HG02759 (cell line): ENCODE results near the gene GSG1.

ENCODE experiments used
- ATAC-seq: cut with Tn5 transposase; IDR thresholded peaks from one replicate; pipeline ENCODE4 v1.9.1; 2021; ENCODE audit warnings: mild to moderate bottlenecking, moderate library complexity; ENCODE audit not compliant: unreplicated experiment

Gene GSG1

DNA sequence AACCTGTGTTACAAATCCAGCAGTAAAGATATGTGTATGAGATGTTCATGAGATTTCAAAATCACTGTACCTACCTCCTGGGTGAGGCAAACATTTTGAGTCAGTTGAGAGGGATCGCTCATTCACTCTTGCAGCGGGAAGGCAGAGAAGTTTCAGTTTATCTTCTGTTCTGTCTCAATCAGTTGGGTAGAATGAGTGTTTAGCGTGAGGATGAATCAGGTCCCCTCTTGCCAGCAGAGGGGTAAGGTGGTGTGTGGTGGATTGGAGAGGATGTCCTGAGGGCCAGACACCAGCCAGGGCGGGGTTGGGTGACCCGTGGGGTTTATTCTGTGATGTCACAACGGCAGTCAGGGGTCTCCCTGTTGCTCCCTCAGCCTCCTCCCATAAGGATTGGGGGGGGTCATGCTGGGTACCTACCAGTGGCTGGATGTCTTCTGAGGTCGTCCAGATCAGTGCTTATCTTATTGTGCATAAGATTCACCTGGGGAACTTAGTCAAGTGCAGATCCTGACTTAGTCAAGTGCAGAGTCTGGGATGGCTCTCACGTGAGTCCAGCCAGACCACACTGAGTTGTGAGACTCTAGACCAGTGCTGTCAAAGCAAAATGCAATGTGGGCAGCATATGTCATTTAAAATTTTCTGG is at the start of gene GSG1:
Gene GSG1 (minus strand): TSS at position 277 of the 643 bp plus-strand sequence. CDS start 155 bp downstream, at position 122.
- no peak for ATAC-seq

DNA sequence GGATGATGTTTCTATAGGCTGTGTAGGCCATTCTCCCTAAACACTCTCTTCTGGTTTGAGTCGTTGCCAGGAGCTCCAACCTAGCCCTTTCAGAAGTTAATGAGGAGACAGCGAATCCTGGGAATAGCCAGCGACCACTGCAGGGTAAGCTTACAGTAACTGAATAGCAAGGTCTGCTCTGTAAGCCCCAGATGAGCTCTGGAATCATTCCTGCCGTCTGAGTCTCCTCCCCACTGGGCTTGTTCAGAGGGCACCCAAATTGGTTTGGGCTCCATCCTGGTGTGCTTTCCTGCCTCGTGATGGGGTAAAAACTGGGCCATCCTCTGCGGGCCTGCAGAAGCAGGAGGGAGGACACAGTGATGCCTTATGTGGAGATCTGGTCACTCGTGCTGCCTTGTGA is 49.7 kb upstream of the GSG1 start:
- ATAC-seq: no peak

DNA sequence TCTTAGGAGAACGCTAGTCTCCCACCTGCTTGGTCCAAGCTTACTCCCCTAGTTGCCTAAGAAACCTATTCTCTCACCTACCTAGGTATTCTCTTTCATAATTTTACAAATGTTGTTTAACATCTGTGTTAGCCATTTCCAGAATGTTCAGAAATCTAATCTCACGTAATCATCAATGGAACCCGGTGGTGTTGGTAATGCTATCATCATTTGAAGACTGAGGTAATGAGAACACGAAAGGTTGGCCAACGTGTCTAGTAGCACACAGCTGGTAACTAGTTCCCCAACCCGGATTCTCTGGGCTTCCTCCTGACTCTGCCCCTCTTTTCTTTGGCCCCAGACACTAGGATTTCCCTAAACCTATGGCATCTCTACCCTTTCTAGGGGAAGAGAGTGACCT is 49.3 kb upstream of the GSG1 start:
- ATAC-seq: no peak

DNA sequence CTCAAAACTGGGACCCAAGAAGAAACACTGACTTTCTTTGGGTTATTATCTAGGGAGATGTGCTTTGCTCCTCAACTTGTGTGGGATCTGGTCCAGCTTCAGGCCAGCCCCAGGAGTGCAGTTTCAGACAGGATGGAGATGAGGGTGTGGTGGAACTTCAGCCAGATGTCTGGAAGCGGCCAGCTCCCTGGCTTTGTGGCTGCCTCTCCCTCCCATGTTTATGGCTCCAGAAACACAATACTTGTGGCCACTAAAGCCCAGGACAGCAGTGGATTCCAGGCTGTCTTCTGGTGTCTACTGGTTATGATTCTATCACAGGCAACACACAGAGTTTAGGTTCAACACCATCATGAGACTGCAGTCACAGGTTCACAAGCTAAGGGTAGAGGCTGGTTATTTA is 48.8 kb upstream of the GSG1 start:
- no peak for ATAC-seq

DNA sequence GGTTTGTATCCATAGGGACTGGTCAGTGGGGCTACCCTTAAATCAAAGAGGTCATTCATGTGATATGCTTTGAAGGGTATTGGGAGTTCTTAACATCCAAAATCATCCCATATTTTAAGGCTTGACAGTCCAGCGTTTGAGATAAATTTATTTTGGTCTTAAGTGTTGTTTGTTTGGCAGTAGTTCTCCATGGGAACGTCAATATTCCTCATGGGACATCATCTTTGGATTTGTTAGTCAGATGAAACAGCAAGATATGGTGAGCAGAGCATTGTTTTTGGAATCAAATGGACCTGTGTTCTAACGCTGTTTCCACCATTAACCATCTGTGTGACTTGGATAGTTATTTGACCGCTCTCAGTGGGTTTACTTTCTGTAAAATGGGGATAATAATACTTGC is 45.9 kb upstream of the GSG1 start:
- ATAC-seq: no peak

DNA sequence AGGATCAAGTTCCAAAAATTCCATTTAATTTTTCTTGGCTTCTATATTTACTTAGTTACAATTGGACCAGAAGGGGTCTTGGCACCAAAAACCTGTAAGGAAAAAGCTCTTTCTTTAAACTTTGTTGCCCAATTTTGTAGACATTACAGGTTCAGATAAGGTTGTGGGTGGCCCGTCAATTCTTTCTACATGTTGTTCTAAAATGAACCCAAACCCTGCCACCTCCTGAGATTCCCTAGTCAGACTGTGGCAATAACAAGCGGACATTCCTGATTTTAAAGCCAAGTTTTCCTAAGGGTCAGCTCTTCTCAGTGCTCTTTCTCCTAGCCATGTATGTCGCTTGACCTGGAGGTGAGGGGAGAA is 45.0 kb upstream of the GSG1 start:
- no peak for ATAC-seq

DNA sequence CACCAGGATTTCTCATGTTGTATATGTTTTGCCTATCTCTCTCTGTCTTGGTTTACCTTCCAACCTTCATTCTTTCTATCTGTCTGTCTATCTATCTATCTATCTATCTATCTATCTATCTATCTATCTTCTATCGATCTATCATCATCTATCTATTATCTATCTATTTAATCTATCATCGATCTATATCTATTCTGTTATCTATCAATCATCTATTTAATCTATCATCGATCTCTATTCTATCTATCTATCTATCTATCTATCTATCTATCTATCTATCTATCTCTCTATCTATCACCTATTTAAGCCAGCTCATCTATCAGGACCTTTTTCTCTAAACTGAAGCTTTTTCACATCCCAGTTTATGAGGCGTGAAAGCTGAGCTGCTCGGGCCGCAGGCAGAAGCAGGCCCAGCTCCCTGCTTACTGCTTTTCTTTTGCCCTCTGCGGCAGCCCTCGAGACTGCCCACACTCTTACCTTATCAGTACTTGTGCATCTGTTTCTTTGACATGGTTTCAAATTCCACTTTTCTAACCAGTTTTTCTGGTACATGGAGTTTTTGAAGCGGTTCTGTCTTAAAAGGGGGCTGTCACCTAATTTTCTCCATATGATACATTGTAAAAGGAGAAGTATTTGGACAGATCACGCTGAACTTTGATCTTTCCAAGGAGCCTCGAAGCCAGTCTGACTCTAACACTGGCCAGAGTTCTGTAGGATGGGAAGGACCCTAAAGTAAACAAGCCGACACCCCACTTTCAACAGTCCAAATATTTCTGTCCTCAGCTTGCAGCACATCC is 44.4 kb upstream of the GSG1 start:
- no peak for ATAC-seq

DNA sequence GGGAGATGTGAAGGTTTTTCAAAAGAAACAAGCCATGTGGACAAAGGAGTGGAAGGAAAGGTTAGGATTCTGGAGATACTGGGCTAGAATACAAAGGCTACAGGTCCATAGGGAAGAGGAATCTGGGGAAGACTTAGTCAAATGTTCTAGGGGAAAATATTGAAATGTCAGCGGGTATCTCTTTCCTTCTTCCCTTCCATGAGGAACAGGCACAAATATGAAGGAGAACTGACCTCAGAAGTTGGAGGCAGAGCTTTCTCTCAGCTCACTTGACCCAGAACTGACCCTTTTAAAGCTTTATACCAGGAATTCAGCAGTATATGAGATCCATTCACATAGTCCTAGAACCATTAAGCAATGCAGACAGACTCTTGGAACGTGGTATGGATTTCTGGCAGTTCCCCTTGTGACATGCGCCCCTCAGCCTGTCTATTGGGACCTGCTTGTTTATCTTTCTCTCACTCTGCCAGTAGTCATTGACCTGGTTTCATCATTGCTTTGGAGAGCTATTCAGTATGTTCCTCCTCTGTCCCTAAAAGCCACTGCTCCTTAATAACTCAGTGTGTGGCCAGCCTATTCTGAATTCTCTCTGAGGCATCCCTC is 43.0 kb upstream of the GSG1 start:
- no peak for ATAC-seq

DNA sequence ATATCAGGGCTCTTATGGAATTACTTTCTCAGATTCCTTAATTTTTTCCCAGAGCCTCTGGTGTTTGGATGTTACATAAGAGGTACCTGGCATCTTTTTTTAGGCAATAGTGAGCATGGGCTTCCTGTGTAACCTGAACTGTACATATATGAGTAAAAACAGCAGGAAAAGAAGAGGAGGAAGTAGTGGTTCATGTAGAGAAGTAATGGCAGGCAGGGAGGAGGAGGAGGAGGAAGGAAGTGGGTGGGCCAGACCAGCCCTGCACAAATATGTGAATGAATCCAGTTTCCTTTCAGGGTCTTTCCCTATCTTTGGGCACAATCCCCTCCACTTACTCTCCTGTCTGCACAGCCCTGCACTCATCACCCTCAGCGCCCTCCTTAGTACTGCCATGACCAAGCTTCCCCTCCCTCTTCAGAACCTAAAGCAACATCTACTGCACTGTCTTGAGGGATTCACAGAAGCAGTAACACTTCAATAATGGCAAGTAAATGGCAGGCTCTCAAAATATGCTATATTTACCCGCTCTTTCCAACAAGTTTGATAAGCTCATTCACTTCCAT is 40.9 kb upstream of the GSG1 start:
- ATAC-seq: no peak

DNA sequence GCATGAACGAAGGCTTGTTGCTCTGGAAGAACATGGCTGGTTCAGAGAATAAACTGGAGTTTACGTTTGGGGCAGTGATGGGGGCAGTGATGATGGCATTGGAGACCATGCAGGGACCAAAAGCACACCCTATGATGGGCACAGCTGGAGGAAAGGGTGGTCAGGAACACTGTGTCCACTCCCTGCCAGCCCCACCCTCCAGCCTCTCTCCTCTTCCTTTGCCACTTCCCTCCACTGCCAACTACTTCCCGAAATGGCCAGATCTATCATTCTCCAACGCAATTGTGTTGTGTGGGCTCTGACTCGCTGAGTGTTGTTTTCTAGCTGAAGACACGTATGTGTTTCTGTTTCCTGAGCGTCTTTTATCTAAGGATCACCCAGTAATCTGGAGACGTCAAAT is 39.3 kb upstream of the GSG1 start:
- no peak for ATAC-seq

DNA sequence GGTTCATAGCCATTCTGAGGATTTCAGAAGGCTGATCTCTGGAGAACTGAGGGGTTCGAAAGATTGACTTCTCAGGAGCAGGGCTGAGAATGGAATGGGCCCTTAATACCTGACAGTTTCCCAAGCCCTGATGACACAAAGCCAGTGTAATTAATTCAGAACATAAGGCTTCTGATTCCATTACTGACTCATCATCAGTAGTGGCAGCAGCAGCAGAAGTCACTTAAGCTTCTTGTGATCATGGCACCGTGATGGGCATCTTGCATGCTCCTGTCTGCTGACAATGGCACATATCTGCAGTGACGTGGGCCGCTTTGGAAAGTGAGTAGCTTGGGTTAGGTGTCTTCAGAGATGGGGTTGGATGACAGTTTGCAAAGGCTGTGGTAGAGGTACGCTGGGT is 38.2 kb upstream of the GSG1 start:
- no peak for ATAC-seq

DNA sequence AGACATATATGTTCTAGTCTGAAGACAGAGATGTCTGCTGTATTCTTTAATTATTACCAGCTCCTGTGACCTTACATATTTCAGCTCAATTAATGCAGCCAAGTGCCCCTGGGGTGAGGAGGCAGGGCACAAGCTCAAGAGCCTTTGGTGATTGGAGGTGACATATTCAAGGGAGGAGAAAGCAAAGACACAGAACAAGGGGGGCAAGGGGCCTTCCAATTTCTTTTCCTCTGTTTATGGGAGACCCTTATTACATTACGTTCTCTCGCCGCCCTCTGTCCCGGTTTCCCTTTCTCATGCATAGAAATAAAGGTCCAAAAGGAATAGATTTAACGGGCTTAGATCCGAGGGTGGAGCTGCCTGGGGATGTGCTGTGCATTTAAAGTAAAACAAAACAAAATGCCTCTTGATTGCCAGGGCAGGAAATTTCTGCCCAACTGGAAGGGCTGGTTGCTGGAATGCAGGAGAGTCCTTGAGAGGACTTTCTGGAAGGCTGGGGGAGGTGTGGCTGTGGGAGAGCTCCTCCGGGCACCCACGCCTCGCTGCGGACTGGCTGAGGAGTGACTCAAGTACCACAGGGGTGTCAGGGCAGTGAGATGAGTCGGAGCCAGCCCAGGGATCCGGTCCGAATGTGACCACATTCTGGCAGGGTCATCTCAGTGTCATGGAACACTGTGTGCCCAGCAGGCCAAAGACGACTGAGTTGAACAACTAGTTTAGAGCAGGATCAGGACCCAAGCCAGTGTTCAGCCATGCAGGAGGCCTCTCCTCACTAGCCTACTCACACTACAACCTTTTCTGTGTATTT is 32.1 kb upstream of the GSG1 start:
- ATAC-seq: no peak

DNA sequence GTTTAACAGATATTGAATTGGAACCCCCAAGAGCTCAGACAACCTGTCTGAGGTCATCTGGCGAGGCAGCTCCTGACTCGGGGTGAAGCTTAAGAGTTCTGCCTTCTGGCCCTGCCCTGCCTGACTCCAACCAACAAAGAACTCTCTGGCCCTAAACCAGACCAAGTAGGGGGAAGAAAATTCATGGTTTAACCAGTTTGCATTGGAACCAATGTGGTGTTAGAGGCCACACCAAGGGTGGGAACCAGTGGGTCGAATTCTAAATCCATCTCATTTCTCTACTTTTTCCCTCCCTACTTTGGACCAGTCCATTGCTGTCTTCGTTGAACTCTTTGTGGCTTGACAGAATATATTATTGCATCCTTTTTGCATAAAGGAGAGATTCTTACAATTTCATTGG is 30.4 kb upstream of the GSG1 start:
- ATAC-seq: no peak

DNA sequence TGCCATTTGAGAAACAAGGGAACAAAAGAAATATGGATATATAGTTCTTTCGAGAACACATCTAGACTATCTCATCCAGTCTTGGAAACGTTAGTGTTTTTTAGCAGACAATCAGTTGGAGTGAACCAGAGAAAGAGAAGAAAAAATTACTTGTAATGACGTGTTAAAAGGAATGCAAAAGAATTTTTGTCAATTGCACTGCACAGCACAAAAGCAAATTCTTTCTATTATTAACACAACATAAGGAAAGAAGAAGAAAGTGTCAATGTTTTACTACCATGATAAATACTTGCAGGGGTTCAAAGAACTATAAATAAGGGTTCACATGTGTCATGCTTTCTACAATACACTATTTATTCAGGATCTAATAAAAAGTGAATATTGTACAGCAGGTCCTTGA is 27.5 kb upstream of the GSG1 start:
- no peak for ATAC-seq

DNA sequence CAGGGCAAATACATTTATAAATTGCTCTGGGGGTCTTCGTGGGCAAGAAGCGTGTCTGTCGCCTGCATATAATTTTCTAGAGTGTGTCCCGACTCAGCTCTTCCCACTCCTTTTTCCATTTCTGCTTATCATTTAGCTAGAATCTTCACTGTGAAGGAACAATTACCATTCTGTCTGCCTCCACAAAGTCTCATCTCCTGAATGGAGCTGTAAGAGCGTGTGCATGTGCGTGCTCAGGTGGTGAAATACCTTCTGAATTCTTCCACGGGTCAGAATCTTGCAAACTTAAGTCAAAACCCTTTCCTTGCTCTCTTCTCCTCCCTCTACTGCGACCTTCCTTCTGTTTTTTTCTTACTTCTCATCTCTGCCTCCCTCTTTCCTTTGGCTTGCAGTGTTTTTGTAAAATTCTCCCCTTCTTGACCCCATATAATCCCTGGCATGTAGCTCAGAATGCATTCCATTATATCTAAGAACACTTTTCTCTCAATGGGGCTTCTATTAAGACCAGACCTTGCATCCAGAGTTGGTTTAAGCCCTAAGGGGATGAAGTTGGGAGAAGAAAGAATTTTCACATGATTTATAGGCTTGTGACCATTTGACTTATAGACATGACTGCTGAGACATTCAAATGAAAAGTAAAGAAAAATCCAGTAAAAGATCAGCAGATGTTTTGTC is 25.0 kb upstream of the GSG1 start:
- ATAC-seq: no peak

DNA sequence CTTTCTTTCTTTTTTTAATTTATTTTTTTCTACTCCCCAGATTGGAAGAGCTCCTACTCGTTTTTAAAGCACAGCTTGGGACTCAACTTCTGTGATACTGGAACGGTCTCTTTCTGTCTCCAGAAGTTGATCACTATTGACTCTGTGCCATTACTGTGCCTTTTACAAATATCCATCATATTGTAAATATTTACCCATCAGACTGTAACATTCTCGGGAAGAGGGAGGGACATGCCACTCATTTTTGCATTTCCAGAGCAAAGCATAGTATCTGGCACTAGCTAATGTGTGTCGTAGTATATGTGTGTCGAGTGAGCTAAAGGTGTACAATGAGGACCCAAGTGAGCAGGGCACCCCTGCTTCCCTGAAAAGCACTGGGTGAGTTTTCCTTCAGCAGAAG is 24.0 kb upstream of the GSG1 start:
- ATAC-seq: no peak

DNA sequence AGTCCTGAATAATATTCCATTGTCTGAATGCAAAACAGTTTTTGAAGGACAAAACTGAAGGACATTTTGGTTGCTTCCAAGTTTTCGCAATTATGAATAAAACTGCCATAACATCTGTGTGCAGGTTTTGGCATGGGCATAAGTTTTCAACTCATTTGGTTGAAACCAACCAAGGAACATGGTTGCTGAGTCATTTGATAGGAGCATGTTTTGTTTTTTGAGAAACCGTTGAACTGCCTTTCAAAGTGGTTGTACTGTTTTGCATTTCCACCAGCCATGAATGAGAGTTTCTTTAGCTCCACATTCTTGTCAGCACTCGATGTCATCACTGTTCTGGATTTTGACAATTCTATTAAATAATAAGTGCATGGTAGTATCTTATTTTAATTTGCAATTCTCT is 23.0 kb upstream of the GSG1 start:
- ATAC-seq: no peak

DNA sequence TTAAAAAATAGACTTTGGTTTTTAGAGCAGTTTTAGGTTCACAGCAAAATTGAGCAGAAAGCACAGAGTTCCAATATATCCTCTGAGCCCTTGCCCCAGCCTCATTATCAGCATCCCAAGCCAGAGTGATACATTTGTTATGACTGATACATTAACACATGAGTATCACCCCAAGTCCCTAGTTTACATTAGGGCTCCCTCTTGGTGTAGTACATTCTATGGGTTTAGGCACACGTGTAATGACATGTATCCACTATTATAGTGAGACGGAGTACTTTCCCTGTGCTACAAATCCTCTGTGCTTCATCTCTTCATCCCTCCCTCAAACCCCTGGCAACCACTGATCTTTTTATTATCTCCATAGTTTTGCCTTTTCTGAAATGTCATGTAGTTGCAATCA is 22.5 kb upstream of the GSG1 start:
- no peak for ATAC-seq

DNA sequence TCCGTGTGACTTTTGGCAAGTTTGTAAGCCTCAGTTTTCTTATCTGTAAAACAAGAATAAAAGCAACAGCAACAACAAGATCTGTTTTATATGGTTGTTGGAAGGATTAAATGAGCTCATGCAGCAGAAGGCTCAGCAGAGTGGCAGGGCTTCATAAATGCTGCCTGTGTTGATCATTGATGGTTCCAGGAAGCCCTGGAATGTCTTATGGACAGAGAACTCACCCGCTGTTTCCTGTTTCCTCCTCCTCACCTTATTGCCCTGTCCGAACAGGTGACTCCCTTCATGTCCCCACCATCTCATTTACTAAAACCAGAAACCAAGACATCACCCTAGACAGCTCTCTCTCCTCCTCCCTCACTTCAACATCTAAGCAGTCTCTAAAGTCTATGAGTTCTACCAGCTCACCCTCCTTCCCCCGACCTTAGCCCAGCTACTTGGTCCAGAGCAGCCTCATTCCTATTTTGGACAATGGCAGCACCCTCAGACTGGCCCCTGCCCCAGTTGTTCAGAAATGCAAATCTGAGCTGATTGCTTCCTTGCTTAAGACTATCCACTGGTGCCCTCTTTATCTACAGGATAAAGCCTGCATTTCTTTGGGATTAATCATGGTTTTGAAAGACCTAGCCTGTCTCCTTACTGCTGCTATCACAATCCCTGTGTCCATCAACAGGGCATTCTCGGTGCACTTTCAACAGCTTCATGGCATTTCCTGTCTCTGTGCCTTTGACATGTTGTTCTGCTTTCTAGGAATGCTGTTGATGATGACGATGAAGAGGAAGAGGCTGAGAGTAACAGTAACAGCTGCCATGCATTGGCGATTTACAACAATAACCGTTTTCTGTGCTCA is 21.4 kb upstream of the GSG1 start:
- ATAC-seq: no peak

DNA sequence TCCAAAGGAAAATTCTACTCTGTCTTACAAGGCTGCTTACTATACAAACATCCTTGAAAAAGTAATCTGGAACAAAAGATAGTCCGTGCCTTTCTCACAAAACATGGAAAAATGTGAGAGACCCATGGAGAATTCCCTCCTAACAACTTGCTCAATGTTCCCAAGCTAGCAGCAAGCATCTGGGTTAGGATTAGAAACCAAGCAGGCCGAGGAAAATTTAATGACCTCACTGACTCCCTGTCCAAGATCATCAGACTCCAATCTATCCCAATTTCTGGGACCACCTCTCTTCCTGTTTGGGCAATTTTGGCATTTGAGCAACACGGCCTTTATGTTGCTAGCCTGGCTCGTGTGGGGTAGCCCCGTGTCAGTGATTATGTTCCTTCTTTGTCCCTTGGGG is 18.1 kb upstream of the GSG1 start:
- ATAC-seq: no peak
